ENCODE data around the gene TBC1D9B.
A peak's percentile ranks its signal among the peaks of the same experiment; 100 is the strongest.

Gene TBC1D9B

GRCh38 chr5:179912386-179912785 lies 4.7 kb upstream of the TBC1D9B start:
- no peaks in the 10 kb centered on the region for H3K4me1 ChIP-seq (ENCODE audit: insufficient read depth, low read length, poor library complexity, severe bottlenecking)
- H3K4me2 ChIP-seq (ENCODE audit: low read depth, low read length, poor library complexity, severe bottlenecking), result no peak overlapping the region
- no peaks in the 10 kb centered on the region for H3K36me3 ChIP-seq (ENCODE audit: insufficient read depth, low read length)
- H3K4me3 ChIP-seq (ENCODE audit: low read length, poor library complexity, severe bottlenecking), result no peak overlapping the region
- H3K9me3 ChIP-seq (ENCODE audit: insufficient read depth, low read depth, low read length), result no peaks in the 10 kb centered on the region
- H2AFZ ChIP-seq (ENCODE audit: low read length), result no peak overlapping the region
- no peaks in the 10 kb centered on the region for H3F3A ChIP-seq (ENCODE audit: low read depth)
- H3K79me2 ChIP-seq (ENCODE audit: insufficient read depth, low read length), result no peaks in the 10 kb centered on the region
- H3K9ac ChIP-seq (ENCODE audit: low read depth, low read length, poor library complexity, severe bottlenecking), result no peak overlapping the region
- H4K20me1 ChIP-seq (ENCODE audit: insufficient read depth, low read length, poor library complexity, severe bottlenecking), result no peaks in the 10 kb centered on the region
- no peaks in the 10 kb centered on the region for H3K9me2 ChIP-seq (replicated peaks; ENCODE audit: low read depth, low read length)
- no peak for TF ChIP-seq EZH2phosphoT487 (IDR thresholded peaks at IDR 0.05; ENCODE audit: borderline replicate concordance)
- TF ChIP-seq, protein P1, sequence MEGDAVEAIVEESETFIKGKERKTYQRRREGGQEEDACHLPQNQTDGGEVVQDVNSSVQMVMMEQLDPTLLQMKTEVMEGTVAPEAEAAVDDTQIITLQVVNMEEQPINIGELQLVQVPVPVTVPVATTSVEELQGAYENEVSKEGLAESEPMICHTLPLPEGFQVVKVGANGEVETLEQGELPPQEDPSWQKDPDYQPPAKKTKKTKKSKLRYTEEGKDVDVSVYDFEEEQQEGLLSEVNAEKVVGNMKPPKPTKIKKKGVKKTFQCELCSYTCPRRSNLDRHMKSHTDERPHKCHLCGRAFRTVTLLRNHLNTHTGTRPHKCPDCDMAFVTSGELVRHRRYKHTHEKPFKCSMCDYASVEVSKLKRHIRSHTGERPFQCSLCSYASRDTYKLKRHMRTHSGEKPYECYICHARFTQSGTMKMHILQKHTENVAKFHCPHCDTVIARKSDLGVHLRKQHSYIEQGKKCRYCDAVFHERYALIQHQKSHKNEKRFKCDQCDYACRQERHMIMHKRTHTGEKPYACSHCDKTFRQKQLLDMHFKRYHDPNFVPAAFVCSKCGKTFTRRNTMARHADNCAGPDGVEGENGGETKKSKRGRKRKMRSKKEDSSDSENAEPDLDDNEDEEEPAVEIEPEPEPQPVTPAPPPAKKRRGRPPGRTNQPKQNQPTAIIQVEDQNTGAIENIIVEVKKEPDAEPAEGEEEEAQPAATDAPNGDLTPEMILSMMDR (conservative IDR thresholded peaks at IDR 0.05; ENCODE audit: low read length), result no peak
- no peaks in the 10 kb centered on the region for H3K27me3 ChIP-seq (ENCODE audit: insufficient read depth, low read length, poor library complexity, severe bottlenecking)

GRCh38 chr5:179909224-179909623 lies 1.5 kb upstream of the TBC1D9B start:
- TF ChIP-seq, protein P1 (conservative IDR thresholded peaks at IDR 0.05; ENCODE audit: low read length), result no peak
- no peak for TF ChIP-seq EZH2phosphoT487 (IDR thresholded peaks at IDR 0.05; ENCODE audit: borderline replicate concordance)
- no peaks in the 10 kb centered on the region for H3K9me2 ChIP-seq (replicated peaks; ENCODE audit: low read depth, low read length)
- peaks cover 11% of the 10 kb centered on the region for H3K4me1 ChIP-seq (ENCODE audit: insufficient read depth, low read length, poor library complexity, severe bottlenecking)
- H3K27me3 ChIP-seq (ENCODE audit: insufficient read depth, low read length, poor library complexity, severe bottlenecking), result no peaks in the 10 kb centered on the region
- H2AFZ ChIP-seq (ENCODE audit: low read length), result no peak overlapping the region
- no peaks in the 10 kb centered on the region for H3F3A ChIP-seq (ENCODE audit: low read depth)
- H3K9me3 ChIP-seq (ENCODE audit: insufficient read depth, low read depth, low read length), result no peaks in the 10 kb centered on the region
- no peaks in the 10 kb centered on the region for H4K20me1 ChIP-seq (ENCODE audit: insufficient read depth, low read length, poor library complexity, severe bottlenecking)
- no peak overlapping the region for H3K9ac ChIP-seq (ENCODE audit: low read depth, low read length, poor library complexity, severe bottlenecking)
- H3K4me3 ChIP-seq (ENCODE audit: low read length, poor library complexity, severe bottlenecking), result no peak overlapping the region
- peaks cover 28% of the 10 kb centered on the region for H3K79me2 ChIP-seq (ENCODE audit: insufficient read depth, low read length)
- no peak overlapping the region for H3K4me2 ChIP-seq (ENCODE audit: low read depth, low read length, poor library complexity, severe bottlenecking)
- no peaks in the 10 kb centered on the region for H3K36me3 ChIP-seq (ENCODE audit: insufficient read depth, low read length)

GRCh38 chr5:179908528-179908927 lies 831 bp upstream of the TBC1D9B start:
- Histone ChIP-seq H3K9me3 (ENCODE audit: insufficient read depth, low read depth, low read length) (no peaks in the 10 kb centered on the region), H3K27me3 (ENCODE audit: insufficient read depth, low read length, poor library complexity, severe bottlenecking) (no peaks in the 10 kb centered on the region), H2AFZ (ENCODE audit: low read length) (no peak overlapping the region), H3K9ac (ENCODE audit: low read depth, low read length, poor library complexity, severe bottlenecking) (no peak overlapping the region), H4K20me1 (ENCODE audit: insufficient read depth, low read length, poor library complexity, severe bottlenecking) (no peaks in the 10 kb centered on the region), H3K9me2 (replicated peaks; ENCODE audit: low read depth, low read length) (no peaks in the 10 kb centered on the region), H3K4me3 (ENCODE audit: low read length, poor library complexity, severe bottlenecking) (no peak overlapping the region), H3K4me2 (ENCODE audit: low read depth, low read length, poor library complexity, severe bottlenecking) (no peak overlapping the region), H3K4me1 (ENCODE audit: insufficient read depth, low read length, poor library complexity, severe bottlenecking) (peaks cover 11% of the 10 kb centered on the region), H3F3A (ENCODE audit: low read depth) (no peaks in the 10 kb centered on the region), H3K79me2 (ENCODE audit: insufficient read depth, low read length) (peaks cover 28% of the 10 kb centered on the region), H3K36me3 (ENCODE audit: insufficient read depth, low read length) (no peaks in the 10 kb centered on the region)
- TF ChIP-seq, protein P1 (conservative IDR thresholded peaks at IDR 0.05; ENCODE audit: low read length), result peak; percentile 19; the same call in 1 of the 2 replicates
- TF ChIP-seq EZH2phosphoT487 (IDR thresholded peaks at IDR 0.05; ENCODE audit: borderline replicate concordance), result no peak

Data from Loucy (cell line).